Esophagus (tissue), 2 donors: ENCODE results near the gene MRPL28. TPM values are rescaled to one million over a fixed set of nuclear protein-coding genes. Genes with fewer than 3 reads are reported as not detected.
A peak's percentile ranks its signal among the peaks of the same experiment; 100 is the strongest.

Source experiments
- H3K27ac ChIP-seq, 2 donors: one replicate each; pipeline ENCODE4 v1.5.1; 2013; ENCODE audit warnings: low read depth in 2 of 2, mild to moderate bottlenecking in 2 of 2, inconsistent platforms in 1 of 2, low read length in 1 of 2, moderate library complexity in 1 of 2
- H3K27me3 ChIP-seq, 2 donors: one replicate each; pipeline ENCODE4 v1.6.1; 2013; ENCODE audit warnings: low read length in 2 of 2, control low read depth in 1 of 2, mild to moderate bottlenecking in 1 of 2; ENCODE audit not compliant: insufficient read depth in 2 of 2, control insufficient read depth in 1 of 2
- H3K36me3 ChIP-seq, 2 donors: one replicate each; pipeline ENCODE4 v1.6.1; 2013; ENCODE audit warnings: low read length in 1 of 2; ENCODE audit not compliant: control insufficient read depth in 2 of 2, insufficient read depth in 2 of 2
- H3K4me1 ChIP-seq, 2 donors: one replicate each; pipeline ENCODE4 v1.6.1; 2013; ENCODE audit warnings: low read length in 1 of 2; ENCODE audit not compliant: control insufficient read depth in 2 of 2, insufficient read depth in 2 of 2
- H3K4me3 ChIP-seq, 2 donors: one replicate each; pipeline ENCODE4 v1.5.1; 2013; ENCODE audit warnings: low read length in 2 of 2, mild to moderate bottlenecking in 2 of 2, low read depth in 1 of 2, moderate library complexity in 1 of 2
- H3K9me3 ChIP-seq, 2 donors: one replicate each; pipeline ENCODE4 v1.6.1; 2013; ENCODE audit warnings: mild to moderate bottlenecking in 2 of 2, low read depth in 1 of 2, low read length in 1 of 2, moderate library complexity in 1 of 2; ENCODE audit not compliant: control insufficient read depth in 2 of 2, insufficient read depth in 1 of 2
- WGBS, 2 donors: extraction: QIAGEN DNeasy Blood & Tissue Kit; methylation state at CpG; one replicate each; pipeline ENCODE4 v1.1.7; 2013; 5-methylcytosine and 5-hydroxymethylcytosine counted together
- polyA plus RNA-seq, 2 donors: library from polyadenylated mRNA; stranded (reverse); fragments of 200-250 nt; gene quantifications; one replicate each; pipeline ENCODE4 v1.2.3, GENCODE V29; 2013
- donor health status: healthy with polysubstance abuse.
- donor health status: Bipolar disorder and iron deficiency.

The MRPL28 gene
- polyA plus RNA-seq, 2 donors = 54.5 to 75.9 TPM

DNA sequence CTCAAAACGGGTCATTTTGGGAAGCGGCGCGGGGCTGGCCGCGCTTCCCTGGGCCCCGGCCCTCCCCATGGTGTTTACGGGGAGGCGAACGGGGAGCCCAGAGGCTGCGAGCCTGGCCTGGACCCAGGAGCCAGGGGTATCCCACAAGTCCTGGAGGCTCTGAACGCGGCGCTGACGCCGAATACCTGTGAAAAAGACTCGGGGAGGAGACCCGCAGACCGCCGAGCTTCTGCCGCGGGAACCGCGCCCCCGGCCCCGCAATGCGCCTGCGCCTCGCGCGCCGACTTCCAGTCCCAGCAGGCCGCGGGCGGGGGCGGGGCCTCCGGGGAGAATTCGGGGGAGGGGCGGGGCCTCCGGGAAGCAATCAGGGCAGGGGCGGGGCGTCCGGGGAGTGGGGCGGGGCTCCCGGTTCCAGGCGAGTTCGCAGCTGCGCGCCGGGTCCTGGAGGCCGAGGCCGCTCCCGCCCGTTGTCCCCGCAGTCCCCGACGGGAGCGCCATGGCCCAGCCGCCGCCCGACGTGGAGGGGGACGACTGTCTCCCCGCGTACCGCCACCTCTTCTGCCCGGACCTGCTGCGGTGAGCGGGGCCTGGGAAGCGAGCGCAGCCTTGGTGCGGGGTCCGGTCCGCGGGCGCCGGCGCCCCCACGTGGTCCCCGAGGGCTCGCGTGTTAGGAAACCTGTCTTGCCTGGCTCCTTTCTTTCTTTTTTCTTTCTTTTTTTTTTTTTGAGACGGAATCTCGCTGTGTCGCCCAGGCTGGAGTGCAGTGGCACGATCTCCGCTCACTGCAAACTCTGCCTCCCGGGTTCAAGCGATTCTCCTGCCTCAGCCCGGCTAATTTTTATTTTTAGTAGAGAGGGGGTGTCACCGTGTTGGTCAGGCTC lies 31.4 kb upstream of the MRPL28 start, which contains the start of gene DECR2:
TSS of gene DECR2 (plus strand) at position 418 of the 881 bp plus-strand sequence. CDS start at position 497, 79 bp downstream.
- Histone ChIP-seq H3K9me3 (no peaks in the 10 kb centered on the region), H3K27me3 (no peaks in the 10 kb centered on the region), H3K4me1 (peaks cover 0 to 10% of the 10 kb centered on the region in 2 donors), H3K36me3 (peaks cover 0 to 2% of the 10 kb centered on the region in 2 donors), H3K4me3 (peak within 1 kb of the TSS; percentile 78 to 85), H3K27ac (peak within 1 kb of the TSS; percentile 92 to 97)
- 0 to 1% methylated on average over 74 to 91 of the region's 91 CpGs for WGBS, 2 donors

DNA sequence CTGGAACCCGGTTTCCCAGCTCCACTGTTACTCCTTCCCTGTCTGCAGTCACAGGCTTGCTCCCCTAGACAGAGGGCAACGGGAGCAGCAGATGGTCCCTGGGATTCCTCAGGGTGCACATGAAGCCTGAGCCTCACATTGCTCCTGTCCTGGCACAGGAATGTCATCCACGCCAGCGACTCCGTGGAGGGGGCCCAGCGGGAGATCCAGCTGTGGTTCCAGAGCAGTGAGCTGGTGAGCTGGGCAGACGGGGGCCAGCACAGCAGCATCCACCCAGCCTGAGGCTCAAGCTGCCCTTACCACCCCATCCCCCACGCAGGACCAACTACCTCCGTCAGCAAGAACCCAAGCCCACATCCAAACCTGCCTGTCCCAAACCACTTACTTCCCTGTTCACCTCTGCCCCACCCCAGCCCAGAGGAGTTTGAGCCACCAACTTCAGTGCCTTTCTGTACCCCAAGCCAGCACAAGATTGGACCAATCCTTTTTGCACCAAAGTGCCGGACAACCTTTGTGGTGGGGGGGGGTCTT lies 29.8 kb upstream of the MRPL28 start:
- Histone ChIP-seq H3K4me3 (peak overlapping the region; percentile 78 to 85), H3K4me1 (peaks cover 0 to 10% of the 10 kb centered on the region in 2 donors), H3K36me3 (no peaks in the 10 kb centered on the region), H3K27me3 (no peaks in the 10 kb centered on the region), H3K27ac (peak overlapping the region; percentile 38 to 89), H3K9me3 (no peaks in the 10 kb centered on the region)
- WGBS, 2 donors = 53 to 71% methylated on average over 10 of the region's 10 CpGs

DNA sequence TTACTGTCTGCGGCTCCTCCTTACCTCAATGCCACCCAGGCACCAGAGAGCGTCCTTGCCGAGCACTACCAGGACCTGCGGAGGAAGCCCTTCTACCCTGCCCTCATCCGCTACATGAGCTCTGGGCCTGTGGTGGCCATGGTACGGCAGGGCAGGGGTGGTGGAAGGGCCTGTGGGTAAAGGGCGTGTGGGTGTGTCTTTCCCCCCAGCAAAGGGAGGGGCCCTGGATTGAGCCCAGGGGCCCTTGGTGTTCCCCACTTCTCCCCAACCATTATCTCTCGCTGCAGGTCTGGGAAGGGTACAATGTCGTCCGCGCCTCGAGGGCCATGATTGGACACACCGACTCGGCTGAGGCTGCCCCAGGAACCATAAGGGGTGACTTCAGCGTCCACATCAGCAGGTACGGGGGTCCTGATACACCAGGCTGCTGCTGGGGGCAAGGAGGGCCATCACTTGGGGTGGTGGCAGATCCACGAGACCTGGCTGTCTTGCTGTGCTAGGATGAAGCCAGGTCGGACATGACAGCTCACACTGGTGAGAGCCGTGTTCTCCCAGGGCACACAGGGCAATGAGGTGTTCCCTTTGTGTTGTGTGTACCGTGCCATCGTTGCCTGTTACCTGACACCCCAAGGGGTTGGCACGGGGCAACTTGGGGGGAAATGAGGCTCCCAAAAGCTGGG lies 29.1 kb upstream of the MRPL28 start:
- peaks cover 0 to 10% of the 10 kb centered on the region in 2 donors for H3K4me1 ChIP-seq

DNA sequence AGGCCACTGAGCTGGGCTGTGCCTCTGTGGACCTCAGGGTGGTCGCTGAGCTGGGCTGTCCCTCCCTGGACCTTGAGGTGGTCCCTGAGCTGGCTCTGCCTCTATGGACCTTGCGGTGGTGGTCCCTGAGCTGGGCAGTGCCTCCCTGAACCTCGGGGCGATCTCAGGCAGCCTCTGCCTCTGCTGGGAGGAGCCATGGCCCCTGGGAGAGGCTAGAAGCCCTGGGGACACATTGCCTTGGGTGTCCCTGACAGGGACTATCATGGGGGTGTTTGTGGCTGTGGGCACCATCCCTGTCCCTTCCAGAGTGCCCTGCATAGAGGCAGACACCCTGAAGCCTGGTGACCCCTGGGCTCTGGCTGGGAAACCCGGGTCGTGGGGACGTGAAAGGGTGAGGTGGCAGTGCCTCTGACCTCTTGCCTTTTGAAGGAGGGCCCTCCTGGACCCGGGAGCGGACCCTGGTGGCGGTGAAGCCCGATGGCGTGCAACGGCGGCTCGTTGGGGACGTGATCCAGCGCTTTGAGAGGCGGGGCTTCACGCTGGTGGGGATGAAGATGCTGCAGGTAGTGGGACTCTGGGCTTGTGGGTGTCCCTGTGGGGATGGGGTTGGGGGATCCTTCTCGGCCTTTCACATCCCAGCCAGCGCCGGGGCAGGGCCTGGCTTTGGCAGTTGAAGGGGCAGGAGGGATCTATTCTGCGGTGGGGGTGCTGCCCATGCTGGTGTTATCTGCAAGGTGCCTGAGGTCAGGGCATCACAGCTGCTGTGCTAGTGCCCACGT lies 28.4 kb upstream of the MRPL28 start:
- Histone ChIP-seq H3K27ac (peak overlapping the region in 1 of 2 donors; percentile 40), H3K27me3 (no peaks in the 10 kb centered on the region), H3K4me3 (no peak overlapping the region), H3K9me3 (no peaks in the 10 kb centered on the region), H3K4me1 (peaks cover 0 to 10% of the 10 kb centered on the region in 2 donors), H3K36me3 (no peaks in the 10 kb centered on the region)
- 80 to 81% methylated on average over 22 to 24 of the region's 24 CpGs for WGBS, 2 donors

More for the DNA sequence above, 29.1 kb upstream of the MRPL28 start:
- 76 to 80% methylated on average over 22 of the region's 22 CpGs for WGBS, 2 donors
- Histone ChIP-seq H3K36me3 (no peaks in the 10 kb centered on the region), H3K9me3 (no peaks in the 10 kb centered on the region), H3K27ac (no peak overlapping the region), H3K4me3 (no peak overlapping the region), H3K27me3 (no peaks in the 10 kb centered on the region)

DNA sequence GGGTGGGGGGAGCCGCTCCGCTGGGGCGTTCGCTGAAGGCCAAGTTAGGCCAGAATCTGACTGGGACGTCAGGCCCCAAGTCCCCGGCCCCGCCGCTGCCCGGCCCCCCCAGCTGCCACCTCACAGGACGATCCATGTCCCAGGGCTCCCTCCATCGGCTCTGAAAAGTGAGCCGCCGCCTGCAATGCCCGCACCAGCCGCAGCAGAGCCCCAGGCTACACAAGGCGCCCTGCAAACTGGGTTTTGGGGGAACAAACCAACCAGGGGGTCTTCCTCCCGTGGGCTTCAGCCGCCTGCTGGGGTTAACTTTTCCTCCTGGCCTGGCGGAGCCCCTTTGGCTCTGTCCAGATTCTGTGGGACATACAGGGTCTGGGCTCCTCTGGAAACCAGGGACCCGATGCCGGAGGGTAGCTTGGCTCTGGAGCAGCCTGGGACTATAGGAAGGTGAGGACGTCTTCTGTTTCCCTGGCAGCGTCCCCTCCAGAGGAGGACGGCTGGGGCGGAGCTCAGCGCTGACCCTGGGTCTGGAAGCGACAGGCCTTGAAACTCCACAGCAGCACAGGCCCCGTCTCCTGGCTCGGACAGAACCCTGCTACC lies 27.5 kb upstream of the MRPL28 start:
- Histone ChIP-seq H3K4me3 (no peak overlapping the region), H3K27ac (peak overlapping the region in 1 of 2 donors; percentile 40), H3K27me3 (no peaks in the 10 kb centered on the region), H3K9me3 (no peaks in the 10 kb centered on the region), H3K4me1 (peaks cover 0 to 10% of the 10 kb centered on the region in 2 donors), H3K36me3 (no peaks in the 10 kb centered on the region)
- WGBS, 2 donors = 26 to 40% methylated on average over 21 to 29 of the region's 29 CpGs

DNA sequence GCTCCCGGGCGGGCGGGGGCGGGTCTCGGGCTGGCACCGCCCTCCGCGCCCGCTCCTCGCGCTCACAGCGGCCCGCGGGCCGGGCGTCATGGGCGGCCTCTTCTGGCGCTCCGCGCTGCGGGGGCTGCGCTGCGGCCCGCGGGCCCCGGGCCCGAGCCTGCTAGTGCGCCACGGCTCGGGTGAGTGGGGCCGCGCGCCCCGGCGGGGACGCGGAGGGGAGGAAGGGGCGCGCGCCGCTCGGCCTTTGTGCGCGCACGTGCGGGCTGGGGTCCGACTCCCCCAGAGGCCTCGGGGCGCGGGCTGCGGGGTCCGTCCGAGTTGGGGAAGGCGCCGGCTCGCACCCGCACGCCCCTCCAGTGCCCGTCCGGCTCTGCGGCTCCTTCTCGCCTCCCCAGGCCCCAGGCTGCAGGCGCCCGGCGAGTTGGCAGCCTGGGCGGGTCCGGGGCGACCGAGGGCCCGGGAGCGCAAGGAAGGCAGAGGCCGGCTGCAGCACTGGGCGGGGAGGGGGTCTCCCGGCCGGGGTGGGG lies 26.9 kb upstream of the MRPL28 start, which contains the start of gene NME4:
TSS of gene NME4 (plus strand) at position 65 of the 527 bp plus-strand sequence. CDS start at position 89, 24 bp downstream.
- Histone ChIP-seq H3K27me3 (no peaks in the 10 kb centered on the region), H3K4me1 (peaks cover 0 to 10% of the 10 kb centered on the region in 2 donors), H3K36me3 (no peaks in the 10 kb centered on the region), H3K27ac (peak within 1 kb of the TSS; percentile 61 to 80), H3K4me3 (peak within 1 kb of the TSS; percentile 62 to 70), H3K9me3 (no peaks in the 10 kb centered on the region)
- 0 to 1% methylated on average over 56 to 72 of the region's 75 CpGs for WGBS, 2 donors

DNA sequence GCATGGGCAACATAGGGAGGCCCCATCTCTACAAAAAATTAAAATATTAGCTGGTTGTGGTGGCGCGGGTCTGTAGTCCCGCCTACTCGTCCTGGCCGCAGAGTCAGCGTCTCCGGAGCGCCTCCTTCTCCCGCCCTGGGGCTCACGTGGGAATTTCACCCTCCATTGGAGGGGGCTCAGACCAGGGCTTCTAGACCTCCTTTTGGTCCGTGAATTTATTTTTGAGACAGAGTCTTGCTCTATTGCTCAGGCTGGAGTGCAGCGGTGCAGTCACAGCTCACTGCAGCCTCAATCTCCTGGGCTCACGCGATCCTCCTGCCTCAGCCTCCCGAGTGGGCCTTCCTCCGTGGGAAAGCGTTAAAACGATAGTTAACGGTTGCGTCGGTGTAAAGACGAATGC lies 26.3 kb upstream of the MRPL28 start:
- peaks cover 0 to 4% of the 10 kb centered on the region in 2 donors for H3K9me3 ChIP-seq
- WGBS, 2 donors = 6% methylated on average over 22 of the region's 22 CpGs
- no peaks in the 10 kb centered on the region for H3K36me3 ChIP-seq
- peak overlapping the region; percentile 59 to 61 for H3K27ac ChIP-seq
- H3K27me3 ChIP-seq = no peaks in the 10 kb centered on the region
- peaks cover 0 to 10% of the 10 kb centered on the region in 2 donors for H3K4me1 ChIP-seq
- peak overlapping the region; percentile 12 to 62 for H3K4me3 ChIP-seq

DNA sequence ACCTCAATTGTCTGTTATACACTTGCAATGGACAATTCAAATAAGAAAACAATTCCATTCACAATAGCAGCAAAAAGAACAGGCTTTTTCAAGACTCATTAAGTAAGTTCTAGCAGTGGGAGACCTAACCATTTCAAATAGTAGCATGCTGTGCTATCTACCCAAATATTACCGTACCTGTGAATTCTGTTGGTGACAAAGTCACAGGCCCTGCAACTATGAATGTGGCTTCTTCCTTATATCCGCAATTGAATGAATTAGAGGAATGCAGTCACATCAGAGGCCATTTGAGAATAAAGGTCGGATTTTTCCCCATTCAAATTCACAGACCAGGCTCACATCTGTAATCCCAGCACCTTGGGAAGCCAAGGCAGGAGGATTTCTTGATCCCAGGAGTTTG lies 25.9 kb upstream of the MRPL28 start:
- no peak overlapping the region for H3K4me3 ChIP-seq

More for the DNA sequence above, 25.9 kb upstream of the MRPL28 start:
- 31 to 41% methylated on average over 3 of the region's 3 CpGs for WGBS, 2 donors
- Histone ChIP-seq H3K27ac (no peak overlapping the region), H3K36me3 (no peaks in the 10 kb centered on the region), H3K9me3 (peaks cover 0 to 4% of the 10 kb centered on the region in 2 donors), H3K4me1 (peaks cover 0 to 10% of the 10 kb centered on the region in 2 donors), H3K27me3 (no peaks in the 10 kb centered on the region)
